Measurements from ENCODE around the gene HACL1.

DNA sequence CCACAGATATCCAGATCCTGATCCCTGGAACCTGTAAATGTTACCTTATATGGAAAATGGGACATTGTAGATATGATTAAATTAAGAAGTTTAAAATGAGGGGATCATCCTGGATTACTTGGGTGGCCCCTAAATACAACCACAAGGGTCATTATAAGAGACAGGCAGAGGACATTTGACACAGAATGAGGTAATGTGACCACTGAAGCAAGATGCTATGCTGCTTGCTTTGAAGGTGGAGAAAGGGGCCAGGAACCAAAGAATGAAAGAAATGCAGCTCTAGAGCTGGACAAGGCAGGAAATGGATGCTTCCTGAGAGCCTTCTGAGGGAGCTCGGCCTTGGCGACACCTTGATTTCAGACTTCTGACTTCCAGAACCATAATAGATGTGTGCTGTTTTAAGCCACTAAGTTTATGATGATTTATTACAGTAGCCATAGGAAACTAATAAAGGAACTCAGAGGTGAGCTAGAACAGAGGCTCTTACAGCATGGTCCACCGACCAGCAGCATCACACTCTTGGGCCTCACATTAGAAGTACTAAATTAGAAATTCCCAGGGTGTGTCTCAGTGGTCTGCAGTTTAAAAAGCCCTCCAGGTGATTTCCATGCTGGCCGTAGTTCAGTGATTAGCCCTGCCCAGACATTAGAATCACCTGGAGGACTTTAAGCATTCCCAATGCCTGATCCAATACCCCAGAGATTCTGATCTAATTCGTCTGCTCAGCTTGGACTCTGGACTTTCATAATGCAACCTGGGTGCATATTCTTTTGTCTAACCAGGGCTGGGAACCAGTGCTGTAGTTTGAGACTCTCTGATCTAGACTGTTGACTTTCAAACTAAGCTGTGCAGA is 87.3 kb downstream of the HACL1 start:
- TF ChIP-seq POLR2A (IDR thresholded peaks at IDR 0.05), result no peak
- TF ChIP-seq, protein P1, sequence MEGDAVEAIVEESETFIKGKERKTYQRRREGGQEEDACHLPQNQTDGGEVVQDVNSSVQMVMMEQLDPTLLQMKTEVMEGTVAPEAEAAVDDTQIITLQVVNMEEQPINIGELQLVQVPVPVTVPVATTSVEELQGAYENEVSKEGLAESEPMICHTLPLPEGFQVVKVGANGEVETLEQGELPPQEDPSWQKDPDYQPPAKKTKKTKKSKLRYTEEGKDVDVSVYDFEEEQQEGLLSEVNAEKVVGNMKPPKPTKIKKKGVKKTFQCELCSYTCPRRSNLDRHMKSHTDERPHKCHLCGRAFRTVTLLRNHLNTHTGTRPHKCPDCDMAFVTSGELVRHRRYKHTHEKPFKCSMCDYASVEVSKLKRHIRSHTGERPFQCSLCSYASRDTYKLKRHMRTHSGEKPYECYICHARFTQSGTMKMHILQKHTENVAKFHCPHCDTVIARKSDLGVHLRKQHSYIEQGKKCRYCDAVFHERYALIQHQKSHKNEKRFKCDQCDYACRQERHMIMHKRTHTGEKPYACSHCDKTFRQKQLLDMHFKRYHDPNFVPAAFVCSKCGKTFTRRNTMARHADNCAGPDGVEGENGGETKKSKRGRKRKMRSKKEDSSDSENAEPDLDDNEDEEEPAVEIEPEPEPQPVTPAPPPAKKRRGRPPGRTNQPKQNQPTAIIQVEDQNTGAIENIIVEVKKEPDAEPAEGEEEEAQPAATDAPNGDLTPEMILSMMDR (IDR thresholded peaks at IDR 0.05), result no peak
